ENCODE results near the gene PLEKHM2.

PLEKHM2 gene

DNA sequence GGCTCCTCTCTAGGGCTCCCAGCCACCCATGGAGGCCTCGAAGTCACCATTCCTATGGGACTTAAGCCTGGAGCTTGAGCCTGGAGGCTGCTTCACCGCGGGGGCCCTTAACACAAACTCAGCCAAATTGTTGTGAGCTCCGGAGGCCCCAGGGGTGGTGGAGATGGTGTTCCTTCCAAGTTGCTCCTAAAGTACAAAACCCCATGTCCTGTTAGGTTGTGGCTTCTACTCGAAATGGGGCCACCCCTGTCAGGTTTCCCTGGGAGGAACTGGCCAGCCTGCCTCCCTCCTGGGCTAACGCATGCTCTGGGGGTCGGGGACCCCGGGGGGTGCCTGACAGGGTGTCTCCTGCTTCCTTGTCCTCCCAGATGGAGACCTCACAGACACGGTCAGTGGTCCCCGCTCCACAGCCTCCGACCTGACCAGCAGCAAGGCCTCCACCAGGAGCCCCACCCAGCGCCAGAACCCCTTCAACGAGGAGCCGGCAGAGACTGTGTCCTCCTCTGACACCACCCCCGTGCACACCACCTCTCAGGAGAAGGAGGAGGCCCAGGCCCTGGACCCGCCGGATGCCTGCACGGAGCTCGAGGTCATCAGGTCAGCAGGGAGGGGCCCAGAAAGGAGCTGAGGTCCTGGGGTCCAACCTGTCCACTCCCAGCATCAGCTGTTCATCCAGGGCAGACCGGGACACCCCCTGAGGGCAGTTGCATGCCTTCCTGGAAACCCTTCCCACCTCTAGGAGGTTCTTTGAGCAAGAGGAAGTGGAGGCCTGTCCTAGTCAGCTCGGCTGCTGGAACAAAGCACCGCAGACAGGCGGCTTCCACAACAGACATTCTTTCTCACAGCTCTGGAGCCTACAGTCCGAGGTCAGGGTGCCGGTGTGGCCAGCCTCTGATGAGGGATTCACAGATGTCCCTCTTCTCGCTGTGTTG is 41.1 kb downstream of the PLEKHM2 start:
- DNase-seq (ENCODE audit: low read depth in 2 of 2): no peak

DNA sequence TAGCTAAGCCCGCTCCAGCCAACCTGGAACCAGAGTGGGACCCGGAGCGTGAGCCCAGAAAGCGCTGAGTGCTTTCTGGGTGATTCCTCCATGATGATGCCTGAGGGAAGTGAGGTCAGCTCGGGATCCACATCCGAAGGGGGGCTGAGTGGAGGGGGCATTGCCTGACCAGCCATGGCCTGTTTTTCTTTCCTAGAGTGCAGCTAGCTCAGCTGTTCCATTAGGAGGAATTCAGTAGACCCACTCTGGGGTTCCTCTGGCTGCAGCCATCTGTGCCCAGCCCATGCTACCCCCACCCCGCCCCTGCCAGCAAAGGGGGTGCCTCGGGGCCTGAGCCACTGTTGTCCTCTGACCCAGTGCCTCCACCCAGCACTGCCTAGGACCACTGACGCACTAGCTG is 42.4 kb downstream of the PLEKHM2 start:
- DNase-seq (ENCODE audit: low read depth in 2 of 2): no peak

DNA sequence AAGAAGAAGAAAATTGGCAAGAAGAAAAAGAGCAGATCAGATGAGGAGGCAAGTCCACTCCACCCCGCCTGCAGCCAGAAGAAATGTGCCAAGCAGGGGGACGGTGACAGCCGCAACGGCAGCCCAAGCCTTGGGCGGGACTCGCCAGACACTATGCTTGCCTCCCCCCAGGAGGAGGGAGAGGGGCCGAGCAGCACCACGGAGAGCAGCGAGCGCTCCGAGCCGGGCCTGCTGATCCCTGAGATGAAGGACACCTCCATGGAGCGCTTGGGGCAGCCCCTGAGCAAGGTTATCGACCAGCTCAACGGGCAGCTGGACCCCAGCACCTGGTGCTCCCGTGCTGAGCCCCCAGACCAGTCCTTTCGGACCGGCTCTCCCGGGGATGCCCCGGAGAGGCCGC is 42.9 kb downstream of the PLEKHM2 start:
- no peak for DNase-seq (ENCODE audit: low read depth in 2 of 2)

DNA sequence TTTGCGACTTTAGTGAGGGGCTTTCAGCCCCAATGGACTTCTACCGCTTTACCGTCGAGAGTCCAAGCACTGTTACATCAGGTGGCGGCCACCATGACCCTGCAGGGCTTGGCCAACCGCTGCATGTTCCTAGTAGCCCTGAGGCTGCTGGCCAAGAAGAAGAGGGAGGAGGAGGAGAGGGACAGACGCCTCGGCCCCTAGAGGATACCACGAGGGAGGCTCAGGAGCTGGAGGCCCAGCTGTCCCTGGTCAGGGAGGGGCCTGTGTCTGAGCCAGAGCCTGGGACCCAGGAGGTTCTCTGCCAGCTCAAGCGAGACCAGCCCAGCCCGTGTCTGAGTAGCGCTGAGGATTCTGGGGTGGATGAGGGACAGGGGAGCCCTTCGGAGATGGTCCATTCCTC is 43.3 kb downstream of the PLEKHM2 start:
- DNase-seq (ENCODE audit: low read depth in 2 of 2): no peak

GRCh38 chr1:15727866-15728534 is 43.9 kb downstream of the PLEKHM2 start:
- DNase-seq (ENCODE audit: low read depth in 2 of 2): no peak

GRCh38 chr1:15728937-15729657 is 45.0 kb downstream of the PLEKHM2 start:
- DNase-seq (ENCODE audit: low read depth in 2 of 2): no peak

- no peak for DNase-seq (ENCODE audit: low read depth in 2 of 2)
Observed at GRCh38 chr1:15730423-15730822, 46.3 kb downstream of the PLEKHM2 start.

- no peak for DNase-seq (ENCODE audit: low read depth in 2 of 2)
Observed at GRCh38 chr1:15730936-15731335, 46.8 kb downstream of the PLEKHM2 start.

DNA sequence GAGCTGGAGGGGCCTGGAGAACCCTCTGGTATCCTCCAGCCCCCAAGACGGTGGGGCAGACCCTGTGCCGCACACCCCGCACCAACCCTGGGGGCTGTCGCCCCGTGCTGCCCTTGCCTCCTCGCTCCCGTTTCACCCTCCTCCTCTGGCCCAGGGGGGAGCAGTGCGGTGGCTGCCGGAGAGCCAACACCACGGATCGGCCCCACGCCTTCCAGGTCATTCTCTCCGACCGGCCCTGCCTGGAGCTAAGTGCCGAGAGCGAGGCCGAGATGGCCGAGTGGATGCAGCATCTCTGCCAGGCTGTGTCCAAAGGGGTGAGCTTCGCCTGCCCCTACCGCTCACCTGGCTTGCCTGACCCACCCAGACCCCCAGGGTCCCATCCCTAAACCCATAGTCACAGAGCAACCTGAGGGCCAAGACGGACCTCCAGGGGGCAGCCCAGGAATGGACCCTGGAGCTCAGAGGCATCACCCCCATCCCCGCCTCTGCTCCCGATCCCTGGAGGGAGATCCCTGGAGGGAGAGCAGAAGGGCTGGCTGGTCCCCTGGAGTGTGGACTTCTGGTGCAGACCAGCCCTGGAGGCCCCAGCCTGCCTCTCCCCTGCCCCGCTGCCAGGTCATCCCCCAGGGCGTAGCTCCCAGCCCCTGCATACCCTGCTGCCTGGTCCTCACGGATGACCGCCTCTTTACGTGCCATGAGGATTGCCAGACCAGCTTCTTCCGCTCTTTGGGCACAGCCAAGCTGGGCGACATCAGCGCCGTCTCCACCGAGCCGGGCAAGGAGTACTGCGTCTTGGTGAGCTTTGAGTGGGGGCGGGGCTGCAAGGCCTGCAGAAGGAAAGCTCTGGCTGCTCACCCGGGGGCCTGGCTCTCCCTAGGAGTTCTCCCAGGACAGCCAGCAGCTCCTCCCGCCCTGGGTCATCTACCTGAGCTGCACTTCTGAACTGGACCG is 47.9 kb downstream of the PLEKHM2 start:
- DNase-seq (ENCODE audit: low read depth in 2 of 2): no peak

DNA sequence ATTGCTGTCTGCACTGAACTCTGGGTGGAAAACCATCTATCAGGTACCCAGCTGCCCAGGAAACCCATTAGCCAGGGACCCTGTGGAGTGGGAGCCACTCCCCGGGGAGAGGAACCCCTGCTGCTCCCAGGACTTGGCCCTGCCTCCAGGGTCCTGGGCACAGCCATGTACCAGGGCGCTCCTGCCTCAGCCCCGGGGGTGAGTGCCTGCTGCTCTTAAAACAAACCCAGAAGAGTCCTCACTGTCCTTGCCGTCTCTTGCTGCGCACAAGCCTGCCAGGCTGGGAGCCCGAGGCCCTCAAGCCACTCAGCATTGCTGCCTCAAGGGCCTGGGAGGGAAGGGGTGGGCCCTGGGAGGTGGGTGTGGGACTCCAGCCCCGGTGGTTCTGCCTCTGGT is 48.6 kb downstream of the PLEKHM2 start:
- DNase-seq (ENCODE audit: low read depth in 2 of 2): no peak

- no peak for DNase-seq (ENCODE audit: low read depth in 2 of 2)
Observed at GRCh38 chr1:15733218-15733725, 49.2 kb downstream of the PLEKHM2 start.

- no peak for DNase-seq (ENCODE audit: low read depth in 2 of 2)
Observed at GRCh38 chr1:15733726-15734226, 49.7 kb downstream of the PLEKHM2 start.

- no peak for DNase-seq (ENCODE audit: low read depth in 2 of 2)
Observed at GRCh38 chr1:15734296-15734695, 50.2 kb downstream of the PLEKHM2 start.

- no peak for DNase-seq (ENCODE audit: low read depth in 2 of 2)
Observed at GRCh38 chr1:15734901-15735300, 50.8 kb downstream of the PLEKHM2 start.

GRCh38 chr1:15735304-15736037 is 51.4 kb downstream of the PLEKHM2 start:
- DNase-seq (ENCODE audit: low read depth in 2 of 2): no peak

DNA sequence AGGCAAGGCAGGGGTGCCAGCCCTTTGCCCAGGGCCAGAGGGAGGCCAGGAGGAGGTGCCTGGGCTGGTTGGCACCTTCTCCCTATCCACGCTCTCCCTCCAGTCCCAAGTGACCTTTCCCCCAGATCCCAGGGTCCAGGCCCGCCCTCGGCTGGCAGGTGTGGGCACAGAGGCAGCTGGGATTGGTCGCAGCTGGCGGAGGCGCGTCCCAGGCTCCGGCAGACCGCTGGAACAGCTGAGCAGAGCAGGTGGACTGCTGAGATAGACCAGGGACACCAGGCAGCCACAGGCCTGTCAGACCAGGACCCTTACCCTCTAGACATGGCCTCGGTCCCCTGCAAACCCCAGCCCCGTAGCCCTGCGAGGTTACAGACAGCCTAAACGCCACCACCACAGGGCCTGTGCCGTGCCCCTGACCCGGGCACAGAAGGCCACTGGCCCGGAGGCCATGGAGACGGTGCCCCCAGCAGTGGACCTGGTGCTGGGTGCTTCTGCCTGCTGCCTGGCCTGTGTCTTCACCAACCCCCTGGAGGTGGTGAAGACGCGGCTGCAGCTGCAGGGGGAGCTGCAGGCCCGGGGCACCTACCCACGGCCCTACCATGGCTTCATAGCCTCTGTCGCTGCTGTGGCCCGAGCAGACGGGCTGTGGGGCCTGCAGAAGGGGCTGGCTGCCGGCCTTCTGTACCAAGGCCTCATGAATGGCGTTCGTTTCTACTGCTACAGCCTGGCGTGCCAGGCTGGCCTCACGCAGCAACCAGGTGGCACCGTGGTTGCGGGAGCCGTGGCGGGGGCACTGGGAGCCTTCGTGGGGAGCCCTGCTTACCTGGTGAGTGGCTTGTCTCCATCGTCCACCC is 52.1 kb downstream of the PLEKHM2 start, which contains the start of gene SLC25A34:
Gene SLC25A34 (plus strand): TSS at position 221 of the 854 bp plus-strand sequence. CDS start 228 bp downstream, at position 449.
- DNase-seq (ENCODE audit: low read depth in 2 of 2): no peak

GRCh38 chr1:15736892-15737261 is 52.8 kb downstream of the PLEKHM2 start:
- DNase-seq (ENCODE audit: low read depth in 2 of 2): no peak

DNA sequence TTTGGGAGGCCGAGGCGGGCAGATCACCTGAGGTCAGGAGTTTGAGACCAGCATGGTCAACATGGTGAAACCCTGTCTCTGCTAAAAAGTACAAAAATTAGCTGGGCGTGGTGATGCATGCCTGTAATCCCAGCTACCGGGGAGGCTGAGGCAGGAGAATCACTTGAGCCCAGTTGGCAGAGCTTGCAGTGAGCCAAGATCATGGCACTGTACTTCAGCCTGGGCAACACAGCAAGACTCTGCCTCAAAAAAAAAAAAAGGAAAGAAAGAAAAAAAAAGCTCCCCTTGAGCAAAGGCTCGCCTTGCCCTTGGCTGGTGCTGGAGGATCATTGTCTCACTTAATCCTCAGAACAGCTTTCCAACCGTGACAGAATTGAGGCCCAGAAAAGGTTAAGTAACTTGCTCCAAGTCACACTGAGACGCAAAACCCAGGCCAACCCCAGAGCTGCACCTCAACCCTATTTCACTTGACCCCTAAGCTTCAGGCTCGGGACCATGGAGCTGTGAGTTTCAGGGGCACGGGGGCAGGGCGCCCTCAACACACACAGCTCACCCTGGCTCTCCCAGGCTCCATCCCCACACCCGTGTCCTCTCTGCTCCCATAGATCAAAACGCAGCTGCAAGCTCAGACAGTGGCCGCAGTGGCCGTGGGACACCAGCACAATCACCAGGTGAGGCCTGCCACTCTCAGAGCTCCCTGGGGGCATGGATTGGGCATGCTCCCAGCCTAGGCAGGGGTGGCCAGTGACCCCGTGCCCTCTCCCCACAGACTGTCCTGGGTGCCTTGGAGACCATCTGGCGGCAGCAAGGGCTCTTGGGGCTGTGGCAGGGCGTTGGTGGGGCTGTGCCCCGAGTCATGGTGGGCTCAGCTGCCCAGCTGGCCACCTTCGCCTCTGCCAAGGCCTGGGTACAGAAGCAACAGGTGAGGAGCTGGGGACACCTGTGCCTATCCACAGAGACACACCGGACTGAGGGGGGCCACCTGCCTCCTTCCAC is 53.5 kb downstream of the PLEKHM2 start:
- no peak for DNase-seq (ENCODE audit: low read depth in 2 of 2)

Data from stimulated activated CD4-positive, alpha-beta T cell treated with anti-CD3 and anti-CD28 coated beads, Interleukin-12 subunit alpha, Interleukin-12 subunit beta, amount 100 ng/mL, for 24 hours (primary cell).